GM04504 (cell line): Measurements from ENCODE around the gene CYB561A3.

Source experiments
- DNase-seq: peaks from one replicate; pipeline ENCODE4 v3.0.0-alpha.2; 2012; ENCODE audit warnings: low read depth

Gene CYB561A3

DNA sequence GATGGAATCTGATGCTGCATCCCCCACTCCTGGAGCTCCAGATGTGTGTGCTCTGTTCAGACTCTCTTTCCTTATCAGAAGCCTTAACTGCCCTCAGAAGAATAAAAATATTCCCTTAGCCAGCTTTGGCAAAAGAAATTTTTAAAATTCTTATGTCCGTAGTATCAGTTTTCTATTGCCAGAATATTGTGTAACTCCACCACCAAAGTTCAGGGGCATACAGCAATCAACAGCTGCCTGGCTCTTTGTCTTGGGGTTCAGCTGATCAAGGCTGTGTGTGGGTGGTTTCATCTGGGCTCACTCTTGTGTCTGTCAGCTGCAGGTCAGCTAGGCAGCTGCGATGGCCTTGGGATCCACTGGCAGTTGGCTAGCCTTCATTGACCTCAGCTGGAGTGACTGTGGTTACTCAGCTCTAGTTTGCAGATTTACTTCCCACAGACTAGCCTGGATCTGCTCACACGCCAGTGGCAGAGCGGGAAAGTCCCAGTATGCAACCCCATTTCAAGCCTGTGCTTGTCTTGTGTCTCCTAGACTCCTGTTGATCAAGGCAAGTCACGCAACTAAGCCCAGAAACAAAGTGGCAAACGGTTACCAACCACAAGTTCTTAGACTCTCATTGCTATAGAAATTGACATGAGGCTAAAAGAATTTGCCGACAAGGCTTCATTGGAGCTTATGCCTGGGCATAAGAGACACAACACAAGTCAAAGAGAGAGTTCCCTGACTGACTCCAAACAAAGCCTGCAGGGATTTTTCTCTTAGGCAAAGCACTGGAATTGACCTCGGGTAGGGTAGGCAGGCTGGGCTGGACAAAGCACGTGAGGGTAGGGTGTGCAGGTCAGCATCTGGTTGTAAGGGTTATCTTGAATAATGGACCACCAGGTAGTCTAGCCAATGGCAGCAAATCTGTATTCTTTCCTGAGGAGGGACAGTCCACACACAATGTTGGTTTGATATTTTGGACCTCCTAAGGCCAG, 8.0 kb upstream of the CYB561A3 start:
- no peak for DNase-seq

DNA sequence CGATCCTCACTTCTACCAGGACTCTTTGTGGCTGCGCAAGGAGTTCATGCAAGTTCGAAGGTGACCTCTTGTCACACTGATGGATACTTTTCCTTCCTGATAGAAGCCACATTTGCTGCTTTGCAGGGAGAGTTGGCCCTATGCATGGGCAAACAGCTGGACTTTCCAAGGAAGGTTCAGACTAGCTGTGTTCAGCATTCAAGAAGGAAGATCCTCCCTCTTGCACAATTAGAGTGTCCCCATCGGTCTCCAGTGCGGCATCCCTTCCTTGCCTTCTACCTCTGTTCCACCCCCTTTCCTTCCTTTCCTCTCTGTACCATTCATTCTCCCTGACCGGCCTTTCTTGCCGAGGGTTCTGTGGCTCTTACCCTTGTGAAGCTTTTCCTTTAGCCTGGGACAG, 7.0 kb upstream of the CYB561A3 start:
- no peak for DNase-seq

GRCh38 chr11:61367406-61367805, 5.7 kb upstream of the CYB561A3 start:
- no peak for DNase-seq

- DNase-seq: no peak
Measured at GRCh38 chr11:61364012-61364675, 2.5 kb upstream of the CYB561A3 start.

GRCh38 chr11:61362542-61362875, 827 bp upstream of the CYB561A3 start:
- no peak for DNase-seq

GRCh38 chr11:61361237-61361740, 393 bp downstream of the CYB561A3 start:
- DNase-seq: no peak

GRCh38 chr11:61359516-61359915, 2.2 kb downstream of the CYB561A3 start:
- DNase-seq: no peak

- DNase-seq: no peak
Measured at GRCh38 chr11:61358566-61358965, 3.1 kb downstream of the CYB561A3 start.

DNA sequence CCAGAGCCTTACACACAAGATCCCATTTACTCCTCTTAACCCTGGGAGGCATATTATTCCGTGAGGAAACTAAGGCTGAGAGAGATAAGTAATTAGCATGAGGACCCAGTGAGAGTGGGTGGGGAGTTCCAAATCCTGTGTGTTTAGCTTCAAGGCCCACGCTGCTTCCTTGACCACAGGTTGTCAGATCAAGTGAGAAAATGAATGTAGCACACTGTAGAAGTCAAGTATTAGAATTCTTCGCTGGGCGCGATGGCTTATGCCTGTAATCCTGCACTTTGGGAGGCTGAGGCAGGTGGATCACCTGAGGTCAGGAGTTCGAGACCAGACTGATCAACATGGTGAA, 3.8 kb downstream of the CYB561A3 start:
- DNase-seq: no peak

- DNase-seq: no peak
Measured at GRCh38 chr11:61357233-61357893, 4.3 kb downstream of the CYB561A3 start.

DNA sequence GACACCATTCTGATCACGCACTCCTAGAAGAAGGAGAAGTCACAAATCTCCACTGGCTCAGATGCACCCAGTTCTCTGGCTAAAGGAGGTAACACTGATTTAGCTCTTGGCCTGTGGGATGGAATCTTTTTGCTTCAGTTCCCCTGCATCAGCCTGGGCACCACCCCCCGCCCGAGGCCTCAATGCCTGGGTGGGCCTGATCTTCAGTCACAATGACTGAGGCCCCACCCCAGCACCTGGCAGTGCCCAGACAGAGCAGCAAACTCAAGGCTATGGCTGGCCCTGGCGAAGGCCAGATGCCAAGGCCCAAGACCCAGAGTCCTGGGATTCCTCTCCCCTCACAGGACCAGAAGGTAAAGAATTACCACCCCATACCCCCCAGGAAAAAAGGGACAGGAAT, 5.0 kb downstream of the CYB561A3 start:
- DNase-seq: no peak

- DNase-seq: no peak
Measured at GRCh38 chr11:61354208-61354607, 7.5 kb downstream of the CYB561A3 start.

GRCh38 chr11:61353131-61354067, 8.3 kb downstream of the CYB561A3 start:
- no peak for DNase-seq

DNA sequence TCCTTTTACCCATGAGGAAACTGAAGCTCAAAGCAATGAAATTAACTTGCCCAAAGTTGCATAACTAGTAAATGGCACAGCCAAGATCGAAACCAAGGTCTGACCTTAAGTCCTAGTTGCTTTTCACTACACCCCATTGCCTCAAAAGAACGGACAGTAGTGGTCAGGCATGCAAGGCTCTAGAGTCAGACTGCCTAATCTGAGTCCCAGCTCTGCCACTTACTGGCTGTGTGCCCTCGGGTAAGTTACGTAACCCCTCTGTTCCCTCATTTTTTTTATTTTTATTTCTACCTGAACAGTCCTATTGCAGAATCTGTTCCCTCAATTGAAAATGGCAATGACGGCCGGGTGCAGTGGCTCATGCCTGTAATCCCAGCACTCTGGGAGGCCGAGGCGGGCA, 9.6 kb downstream of the CYB561A3 start:
- no peak for DNase-seq

GRCh38 chr11:61350803-61351202, 10.9 kb downstream of the CYB561A3 start:
- no peak for DNase-seq

GRCh38 chr11:61350336-61350735, 11.3 kb downstream of the CYB561A3 start:
- no peak for DNase-seq

- DNase-seq: no peak
Measured at GRCh38 chr11:61349916-61350315, 11.8 kb downstream of the CYB561A3 start.

DNA sequence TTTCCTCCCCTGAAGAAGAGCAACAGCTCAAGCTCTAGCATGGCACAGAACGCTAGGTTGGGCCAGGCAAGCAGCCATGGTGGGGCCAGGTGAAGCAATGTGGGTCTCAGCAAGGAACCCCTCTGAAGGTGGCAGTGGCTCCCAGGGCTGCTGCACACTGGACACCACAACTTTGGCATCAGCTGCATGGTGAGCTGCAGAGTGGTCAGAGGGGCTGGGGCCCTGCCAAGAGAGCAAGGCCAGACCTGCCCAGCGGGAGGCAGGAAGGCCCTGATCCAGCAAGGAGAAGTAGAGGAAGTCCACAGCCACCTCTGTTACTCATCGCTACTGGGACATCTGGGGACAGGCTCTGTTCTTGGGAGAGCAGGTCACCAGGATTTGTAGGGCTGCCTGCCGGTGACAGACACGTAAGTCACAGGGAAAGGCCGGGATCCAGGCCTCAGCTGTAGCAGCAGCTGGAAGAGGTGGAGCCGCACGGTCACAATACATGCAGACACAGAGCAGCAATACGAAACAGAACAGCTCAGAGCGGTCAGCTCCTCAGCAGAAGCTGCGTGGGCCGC, 12.4 kb downstream of the CYB561A3 start:
- no peak for DNase-seq

- no peak for DNase-seq
Measured at GRCh38 chr11:61347916-61348461, 13.7 kb downstream of the CYB561A3 start.

GRCh38 chr11:61345954-61346843, 15.5 kb downstream of the CYB561A3 start:
- no peak for DNase-seq
